HG03378 (cell line): ENCODE measurements around the gene EFCAB5.
"Not testable (repeated sequence)": the region's sequence is repeated elsewhere in the genome, so short reads cannot be mapped to it uniquely, and the experiment has no call there.

ENCODE experiments used
- ATAC-seq: cut with Tn5 transposase; IDR thresholded peaks from one replicate; pipeline ENCODE4 v1.9.1; 2021; ENCODE audit warnings: mild to moderate bottlenecking, moderate library complexity; ENCODE audit not compliant: unreplicated experiment

EFCAB5 gene

DNA sequence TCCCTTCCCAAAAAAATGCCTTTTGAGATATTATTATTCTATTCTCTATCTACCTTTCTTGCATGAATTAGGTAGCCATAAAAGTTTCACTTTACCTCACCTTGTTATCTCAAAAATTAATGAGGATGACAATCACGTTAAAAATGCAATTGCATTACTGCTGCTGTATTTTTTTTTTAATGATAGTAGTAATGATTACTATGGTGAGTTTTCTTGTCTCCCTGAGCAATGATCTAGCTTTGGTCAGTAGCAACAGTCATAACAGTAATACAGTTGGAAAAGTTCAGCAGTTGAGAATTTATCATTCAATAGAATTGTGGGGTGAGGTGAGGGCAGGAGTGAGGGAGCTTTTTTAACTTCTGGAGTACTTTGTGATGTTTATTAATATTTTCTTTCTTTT is at the start of gene EFCAB5:
TSS of gene EFCAB5 (plus strand) at position 301 of the 400 bp plus-strand sequence. CDS start 163 bp downstream, outside the sequence.
- no peak for ATAC-seq

- ATAC-seq: no peak
Observed at GRCh38 chr17:29892201-29892600, 49.2 kb upstream of the EFCAB5 start.

- not testable (repeated sequence) for ATAC-seq
Observed at GRCh38 chr17:29897136-29897535, 44.3 kb upstream of the EFCAB5 start.

DNA sequence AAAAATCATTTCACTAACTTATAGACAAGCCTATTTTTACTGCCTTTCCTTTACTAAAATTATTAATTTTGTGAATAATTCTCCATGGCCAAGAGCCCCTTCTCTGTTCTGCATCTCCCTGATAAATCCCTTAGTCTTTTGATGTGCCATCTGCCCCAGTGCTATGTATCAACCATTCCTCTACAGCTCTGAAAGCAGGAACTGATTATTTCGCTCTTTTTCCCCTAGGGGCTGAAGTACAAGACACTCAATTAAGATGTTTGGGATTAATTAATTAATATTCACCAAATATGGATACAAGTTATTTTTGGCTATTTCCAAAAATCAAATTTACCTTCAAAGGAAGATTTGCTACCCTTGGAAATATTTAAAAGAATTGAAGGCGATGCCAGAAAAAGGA is 38.0 kb upstream of the EFCAB5 start:
- no peak for ATAC-seq

- no peak for ATAC-seq
Observed at GRCh38 chr17:29905086-29905878, 36.2 kb upstream of the EFCAB5 start.

- no peak for ATAC-seq
Observed at GRCh38 chr17:29905879-29906167, 35.6 kb upstream of the EFCAB5 start.

GRCh38 chr17:29906969-29907368 is 34.5 kb upstream of the EFCAB5 start:
- no peak for ATAC-seq

- no peak for ATAC-seq
Observed at GRCh38 chr17:29909236-29910003, 32.0 kb upstream of the EFCAB5 start.

DNA sequence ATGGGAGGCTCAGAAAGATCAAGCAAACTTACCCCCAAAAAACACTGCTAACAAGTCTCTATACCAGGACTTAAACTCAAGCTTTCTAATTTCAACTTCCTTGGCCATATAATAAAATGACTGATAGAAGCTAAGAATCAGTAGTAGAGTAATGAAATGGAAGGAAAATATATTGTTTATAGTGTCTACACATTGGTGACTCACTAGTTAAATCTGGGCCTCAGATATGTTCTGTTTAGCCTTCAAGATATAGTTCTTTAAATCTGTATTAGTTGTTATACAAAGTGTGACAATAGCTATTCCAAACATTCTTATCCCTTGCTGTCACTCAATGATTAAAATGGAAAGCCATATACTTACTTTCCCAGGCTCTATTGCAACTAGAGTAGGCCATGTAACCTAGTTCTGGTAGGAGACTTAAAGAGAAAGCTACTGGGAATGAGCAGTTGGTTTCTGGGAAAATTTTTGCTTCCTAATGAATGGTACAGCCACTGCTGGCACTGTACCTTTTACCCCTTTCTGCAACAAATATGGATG is 29.7 kb upstream of the EFCAB5 start:
- ATAC-seq: no peak

GRCh38 chr17:29914819-29915537 is 26.5 kb upstream of the EFCAB5 start:
- ATAC-seq: no peak

GRCh38 chr17:29918016-29918415 is 23.4 kb upstream of the EFCAB5 start:
- no peak for ATAC-seq

- no peak for ATAC-seq
Observed at GRCh38 chr17:29918922-29919856, 22.2 kb upstream of the EFCAB5 start.

DNA sequence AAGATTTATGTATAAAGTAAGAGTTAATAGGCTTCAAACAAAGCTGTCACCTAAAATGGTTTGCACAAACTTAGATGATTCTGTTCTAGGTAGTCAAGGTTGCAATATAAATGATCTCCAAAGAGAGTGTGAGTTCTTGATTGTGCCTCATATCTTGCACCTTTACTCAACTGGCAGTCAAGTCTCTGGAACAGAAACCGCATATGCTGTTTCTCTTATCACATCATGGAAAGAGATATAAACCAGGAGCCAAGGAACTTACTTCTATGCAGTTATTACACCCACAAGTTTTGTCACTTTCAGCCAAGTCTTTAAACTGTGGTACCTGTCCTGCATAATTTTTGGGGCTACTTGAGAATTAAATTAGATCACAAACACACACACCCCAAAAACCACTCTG is 16.6 kb upstream of the EFCAB5 start:
- no peak for ATAC-seq

- no peak for ATAC-seq
Observed at GRCh38 chr17:29927546-29927945, 13.9 kb upstream of the EFCAB5 start.

GRCh38 chr17:29929006-29929532 is 12.4 kb upstream of the EFCAB5 start:
- ATAC-seq: no peak

DNA sequence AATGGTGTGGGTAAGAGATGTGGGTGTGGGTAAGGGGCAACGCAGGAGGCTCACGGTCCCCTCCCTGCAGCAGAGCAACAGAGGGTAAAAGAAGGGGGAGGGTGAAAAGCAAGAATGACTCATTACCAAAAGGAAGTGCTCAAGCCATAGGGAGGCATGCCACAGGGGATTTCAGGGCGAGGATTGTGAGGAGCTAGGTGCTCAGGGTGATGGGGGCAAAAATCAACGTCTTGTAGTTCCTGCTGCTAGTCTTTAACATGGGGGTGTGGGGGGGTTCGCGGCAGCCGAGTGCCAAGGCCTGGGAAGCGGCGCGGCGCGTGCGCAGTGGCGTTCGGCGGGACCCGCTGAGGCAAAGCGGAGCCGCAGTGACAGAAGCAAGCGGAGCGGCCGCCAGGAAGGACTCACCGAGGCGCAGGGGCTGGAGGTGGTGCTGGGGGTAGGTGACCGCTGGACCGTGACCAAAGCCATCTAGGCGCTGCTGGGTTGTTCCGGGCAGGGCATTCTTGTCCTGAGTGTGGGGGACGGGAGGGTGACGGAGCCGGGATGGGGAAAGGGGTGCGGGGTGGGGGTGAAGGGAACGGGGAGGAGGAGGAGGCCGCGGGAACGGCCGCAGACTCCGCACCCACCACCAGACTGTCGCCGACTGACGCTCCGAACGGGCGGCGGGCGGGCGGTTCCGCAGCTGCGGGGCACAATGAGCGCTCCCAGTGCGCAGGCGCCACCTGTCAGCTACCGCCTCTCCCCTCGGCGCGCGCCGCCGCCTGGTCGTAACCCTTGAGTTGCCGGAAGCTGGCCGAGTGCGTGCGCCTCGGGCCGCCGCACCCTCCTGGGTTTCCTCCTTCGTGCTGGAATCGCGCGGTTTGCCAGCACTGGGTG is 11.7 kb upstream of the EFCAB5 start, which contains the start of gene SSH2:
TSS of gene SSH2 (minus strand) at position 696 of the 876 bp plus-strand sequence. CDS start at position 468, 228 bp downstream.
- no peak for ATAC-seq

- no peak for ATAC-seq
Observed at GRCh38 chr17:29930409-29931010, 10.9 kb upstream of the EFCAB5 start.

GRCh38 chr17:29931231-29931932 is 10.1 kb upstream of the EFCAB5 start:
- peak; percentile 82 for ATAC-seq
